AG08396 (cell line): ENCODE data around the gene POLR2J.
"Not testable (repeated sequence)": the region's sequence is repeated elsewhere in the genome, so short reads cannot be mapped to it uniquely, and the experiment has no call there.

Experiments
- DNase-seq: peaks from one replicate; pipeline ENCODE4 v3.0.0; 2012; ENCODE audit warnings: low spot score, mixed read lengths

POLR2J gene

DNA sequence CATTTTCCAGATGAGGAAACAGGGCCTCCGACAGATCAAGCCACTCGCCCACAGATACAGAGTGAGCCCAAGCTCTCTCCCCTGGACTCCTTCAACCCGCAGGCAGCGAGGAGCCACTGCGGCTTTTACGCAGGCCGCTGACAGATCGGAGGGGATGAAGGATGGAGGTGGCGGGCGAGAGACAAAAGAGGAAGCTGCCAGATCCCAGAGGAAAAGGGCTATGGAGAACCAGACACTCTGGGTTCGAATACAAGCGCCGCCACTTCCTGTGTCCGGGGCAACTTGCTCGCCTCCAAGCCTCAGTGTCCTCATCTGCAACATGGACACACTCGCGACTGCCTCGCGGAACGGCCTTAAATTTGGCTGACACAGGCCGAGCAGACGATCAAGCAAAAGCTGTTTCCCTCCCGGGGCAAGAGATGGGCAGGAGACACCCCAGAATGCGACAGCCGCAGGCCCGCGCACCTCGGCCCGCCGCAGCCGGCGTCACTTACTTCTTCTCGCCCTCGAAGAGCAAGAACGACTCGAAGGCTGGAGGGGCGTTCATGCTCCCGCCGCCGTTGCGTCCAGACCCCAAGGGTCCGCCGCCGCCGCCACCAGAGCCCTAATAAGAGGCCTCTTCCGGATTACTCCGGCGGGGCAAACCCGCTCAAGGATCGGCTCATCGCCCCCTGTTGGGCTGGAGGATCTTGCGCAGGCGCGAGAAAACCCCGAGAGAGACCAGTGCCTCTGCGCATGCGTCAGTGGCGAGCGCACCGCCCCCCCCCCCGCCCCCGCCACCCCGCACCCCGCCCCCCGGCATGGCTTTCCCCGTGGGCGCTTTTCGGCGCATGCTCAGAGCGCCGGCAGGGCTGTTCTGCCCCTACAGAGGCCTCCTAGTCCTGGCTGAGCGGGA lies at the start of gene POLR2J:
POLR2J (minus strand) TSS at position 609 of the 895 bp plus-strand sequence; CDS start at position 547, 62 bp downstream.
- DNase-seq, result not testable (repeated sequence)

DNA sequence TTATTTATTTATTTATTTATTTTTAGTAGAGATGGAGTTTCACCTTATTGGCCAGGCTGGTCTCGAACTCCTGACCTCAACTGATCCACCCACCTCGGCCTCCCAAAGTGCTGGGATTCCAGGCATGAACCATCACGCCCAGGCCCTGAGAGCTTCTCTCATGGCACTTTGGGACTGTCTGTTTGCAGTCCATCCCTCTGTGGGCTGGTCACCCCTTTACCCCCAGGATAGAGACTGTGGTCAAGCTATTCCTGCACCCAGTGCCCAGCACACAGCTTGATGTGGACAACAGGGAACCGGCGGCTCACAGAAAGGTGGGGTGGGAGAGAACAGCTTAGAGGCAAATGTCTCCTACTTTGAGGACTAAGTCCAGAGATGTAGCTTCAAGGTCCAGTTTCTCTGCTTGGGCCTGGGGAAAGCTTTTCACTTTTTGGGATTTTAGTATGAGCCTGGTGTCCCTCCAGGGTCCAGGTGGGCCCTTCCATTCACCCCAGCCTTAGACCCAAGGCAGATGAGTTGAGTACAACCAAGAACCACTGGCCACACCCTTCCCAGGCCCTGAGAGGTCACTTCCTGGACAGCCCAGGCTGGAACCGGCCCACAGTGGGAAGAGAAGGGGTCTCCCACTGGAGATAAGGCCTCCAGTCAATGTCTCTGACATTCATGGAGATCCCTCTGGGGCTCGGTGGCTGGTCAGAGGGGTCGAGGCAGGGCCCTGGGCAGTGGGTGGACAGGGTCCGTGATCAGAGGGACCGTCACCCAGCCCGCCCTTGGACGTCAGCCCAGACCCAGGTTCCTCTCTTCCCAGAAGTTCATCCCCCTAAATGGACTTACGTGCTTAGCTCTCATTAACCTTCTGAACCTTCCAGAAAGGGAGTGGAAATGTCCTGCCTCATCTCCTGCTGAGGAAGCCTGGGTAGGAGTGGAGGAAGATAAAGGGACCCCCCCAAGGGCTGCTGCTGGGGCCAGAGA lies 49.4 kb upstream of the POLR2J start:
- DNase-seq, result not testable (repeated sequence)

DNA sequence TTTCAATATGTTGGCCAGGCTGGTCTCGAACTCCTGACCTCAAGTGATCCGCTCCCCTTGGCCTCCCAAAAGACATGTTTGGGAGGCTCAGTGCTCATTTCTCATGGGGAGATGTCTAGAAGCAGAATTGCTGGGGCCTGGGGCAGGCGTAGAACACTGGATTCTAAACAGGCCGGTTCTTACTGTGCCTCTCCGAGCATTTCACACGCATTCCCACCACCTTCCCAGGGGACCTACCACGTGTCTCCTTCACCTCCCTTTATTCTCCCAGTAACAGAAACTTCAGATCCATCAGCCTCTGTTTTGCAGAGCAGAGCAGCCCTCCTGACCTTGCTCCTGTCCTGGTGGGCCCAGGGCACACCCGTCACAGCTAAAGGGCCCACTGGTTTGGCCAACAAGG lies 48.5 kb upstream of the POLR2J start:
- DNase-seq, result not testable (repeated sequence)

DNA sequence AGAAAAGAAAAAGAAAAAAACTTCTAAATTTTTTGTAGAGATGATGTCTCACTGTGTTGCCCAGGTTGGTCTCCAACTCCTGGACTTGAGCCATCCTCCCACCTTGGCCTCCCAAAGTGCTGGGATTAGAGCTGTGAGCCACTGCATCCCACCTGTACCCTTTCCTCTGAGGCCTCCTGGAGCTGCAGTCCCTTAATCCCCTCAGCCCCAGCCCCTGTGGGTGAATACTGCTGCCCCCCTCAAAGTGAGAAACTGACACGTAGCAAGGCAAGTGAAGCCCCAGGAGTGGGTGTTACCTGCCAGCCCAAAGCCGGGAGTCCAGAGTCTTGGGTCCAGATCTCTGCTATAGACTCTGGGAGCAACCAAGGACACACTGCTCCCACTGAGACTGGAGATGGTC lies 46.1 kb upstream of the POLR2J start:
- not testable (repeated sequence) for DNase-seq

DNA sequence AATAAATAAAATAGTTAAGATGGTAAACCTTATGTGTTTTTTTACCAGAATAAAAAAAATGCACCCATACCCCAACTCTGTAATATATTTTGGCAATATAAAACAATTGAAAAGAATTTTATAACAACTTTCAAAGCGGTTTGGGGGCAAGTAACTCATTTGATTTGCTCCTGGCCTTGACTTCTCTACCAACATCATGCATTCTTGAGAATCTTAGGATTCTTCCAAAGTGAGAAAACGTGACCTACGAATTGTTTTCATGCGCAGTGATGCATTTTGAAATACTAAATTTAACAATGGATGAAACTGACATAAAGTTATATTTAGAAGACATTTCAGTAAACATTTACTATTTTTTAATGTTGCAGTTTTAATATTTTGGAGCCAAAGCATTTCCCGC lies 42.1 kb upstream of the POLR2J start:
- not testable (repeated sequence) for DNase-seq

DNA sequence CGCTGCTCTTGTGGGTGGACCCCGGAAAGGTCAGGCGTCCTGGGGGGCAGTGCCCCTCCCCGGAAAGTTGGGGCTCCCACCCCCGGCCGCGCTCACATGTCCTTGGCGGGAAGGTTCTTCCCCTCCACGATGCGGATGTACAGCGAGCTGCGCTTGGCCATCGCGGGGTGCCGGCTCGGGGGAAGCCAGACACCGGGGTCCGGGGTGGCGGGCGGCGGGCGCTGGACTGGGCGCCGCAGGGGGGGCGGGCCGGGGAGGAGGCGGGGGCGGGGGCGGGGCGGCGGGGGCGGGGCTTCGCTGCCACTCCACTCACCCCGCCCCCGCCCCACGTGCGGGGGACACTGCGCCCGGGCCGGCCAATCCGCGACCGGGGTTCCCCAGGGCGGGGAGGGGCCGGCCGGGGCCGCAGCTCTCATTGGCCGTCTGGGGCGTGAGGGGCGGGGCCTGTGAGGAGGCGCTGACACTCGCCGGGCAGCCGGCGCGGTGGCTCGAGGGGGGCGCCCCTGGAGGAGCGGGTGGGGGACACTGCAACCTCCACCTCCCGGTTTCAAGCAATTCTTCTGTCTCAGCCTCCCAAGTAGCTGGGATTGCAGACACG lies 38.9 kb upstream of the POLR2J start, which contains the start of gene RASA4B:
RASA4B (minus strand) TSS at position 228 of the 598 bp plus-strand sequence; CDS start at position 161, 67 bp downstream.
- not testable (repeated sequence) for DNase-seq

DNA sequence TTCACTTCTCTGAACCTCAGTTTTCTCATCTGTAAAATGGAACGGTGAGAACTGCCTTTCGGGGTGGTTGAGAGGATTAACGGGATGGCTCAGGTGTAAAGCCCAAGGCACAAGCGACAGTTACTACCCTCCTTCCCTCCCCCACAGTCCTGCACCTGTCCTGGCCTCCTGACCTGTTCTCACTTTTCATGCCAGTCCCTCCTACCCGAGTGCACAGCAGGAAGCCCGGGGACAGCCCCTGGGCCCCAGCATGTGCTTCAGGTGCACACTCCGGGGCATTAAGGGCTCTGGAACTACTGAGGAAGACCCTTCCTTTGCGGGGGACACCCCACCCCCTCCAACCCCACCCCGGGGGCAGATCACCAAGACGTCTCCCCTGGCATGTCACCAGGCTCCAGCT lies 38.2 kb upstream of the POLR2J start:
- not testable (repeated sequence) for DNase-seq

DNA sequence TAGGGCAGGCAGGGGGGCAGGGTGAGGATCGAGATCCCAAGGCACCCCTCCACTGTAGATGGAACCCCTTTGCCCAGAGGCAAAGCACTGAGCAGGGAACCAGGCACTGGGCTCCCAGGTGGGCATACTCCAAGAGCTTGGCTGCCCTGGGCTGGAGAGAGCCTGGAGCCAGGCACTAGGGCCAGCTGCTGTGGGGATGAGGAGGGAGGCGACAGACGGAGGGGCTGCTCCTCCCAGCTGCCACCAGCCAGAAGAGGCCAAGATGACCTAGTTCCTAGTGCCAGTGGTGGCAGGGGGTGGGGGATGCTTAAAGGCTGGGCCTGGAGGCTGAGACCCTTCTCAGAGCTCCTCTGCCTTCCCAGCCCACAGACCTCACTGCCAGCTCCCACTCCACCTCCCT lies 37.2 kb upstream of the POLR2J start:
- DNase-seq, result not testable (repeated sequence)

DNA sequence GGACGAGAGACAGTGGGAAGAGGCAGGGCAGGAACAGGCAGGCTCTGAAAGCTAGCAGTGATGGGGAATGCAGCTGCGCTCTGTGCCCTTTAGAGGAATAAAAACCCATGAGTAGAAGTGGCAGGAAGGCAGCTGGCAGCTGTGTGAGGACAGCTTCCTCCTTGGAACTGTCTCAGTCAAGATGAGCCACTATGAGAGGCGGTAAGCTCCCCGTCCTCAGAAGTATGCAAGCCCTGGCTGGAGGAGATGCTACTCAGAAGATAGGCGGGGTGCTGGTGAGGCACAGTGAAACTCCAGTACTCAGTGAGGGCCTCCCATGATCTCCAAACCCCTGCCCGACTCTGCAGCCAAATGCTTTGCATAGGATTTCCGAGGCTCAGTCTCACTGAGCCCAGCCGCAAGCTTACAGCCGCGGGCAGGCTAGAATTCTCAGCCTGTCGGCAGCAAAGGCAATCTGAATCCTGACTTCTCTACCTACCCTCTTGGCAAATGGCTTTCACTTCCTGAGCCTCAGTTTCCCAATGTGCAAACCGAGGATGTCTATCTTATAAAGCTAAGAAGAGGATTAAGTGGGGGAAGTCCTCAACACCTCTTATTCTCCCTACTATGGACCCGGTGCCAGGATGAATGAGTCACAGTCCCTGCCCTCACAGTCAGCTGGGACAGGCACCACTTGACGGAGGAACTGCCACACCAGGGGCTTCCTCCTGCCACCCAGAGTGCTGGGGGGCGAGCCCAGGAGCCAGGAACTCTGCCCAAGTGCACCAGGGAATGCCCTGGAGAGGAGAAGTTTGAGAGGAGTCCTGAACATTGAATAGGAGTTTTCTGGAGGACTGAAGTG lies 36.4 kb upstream of the POLR2J start:
- DNase-seq, result not testable (repeated sequence)

DNA sequence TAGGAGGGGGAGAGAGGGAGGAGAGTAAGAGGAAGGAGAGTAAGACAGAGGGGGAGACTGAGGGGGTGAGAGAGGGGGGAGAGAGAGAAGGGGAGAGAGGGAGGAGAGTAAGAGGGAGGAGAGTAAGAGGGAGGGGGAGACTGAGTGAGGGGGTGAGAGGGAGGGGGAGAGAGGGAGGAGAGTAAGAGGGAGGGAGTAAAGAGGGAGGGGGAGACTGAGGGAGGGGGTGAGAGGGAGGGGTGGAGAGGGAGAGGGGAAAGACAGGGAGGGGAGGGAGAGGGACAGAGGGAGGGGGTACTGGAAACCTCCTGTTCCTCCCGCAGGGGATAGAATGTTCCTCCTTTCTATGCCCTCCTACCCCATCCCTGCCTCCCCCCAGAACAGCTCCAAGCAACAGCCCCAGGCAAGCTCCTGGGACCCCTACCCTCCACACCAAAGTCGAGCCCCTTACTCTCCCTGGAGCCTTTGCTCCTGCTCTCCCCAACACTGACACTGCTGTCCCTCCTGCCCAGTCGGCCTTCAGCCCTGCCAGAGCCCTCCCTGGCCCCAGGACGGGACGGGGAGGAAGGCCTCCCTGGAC lies 34.0 kb upstream of the POLR2J start:
- not testable (repeated sequence) for DNase-seq

DNA sequence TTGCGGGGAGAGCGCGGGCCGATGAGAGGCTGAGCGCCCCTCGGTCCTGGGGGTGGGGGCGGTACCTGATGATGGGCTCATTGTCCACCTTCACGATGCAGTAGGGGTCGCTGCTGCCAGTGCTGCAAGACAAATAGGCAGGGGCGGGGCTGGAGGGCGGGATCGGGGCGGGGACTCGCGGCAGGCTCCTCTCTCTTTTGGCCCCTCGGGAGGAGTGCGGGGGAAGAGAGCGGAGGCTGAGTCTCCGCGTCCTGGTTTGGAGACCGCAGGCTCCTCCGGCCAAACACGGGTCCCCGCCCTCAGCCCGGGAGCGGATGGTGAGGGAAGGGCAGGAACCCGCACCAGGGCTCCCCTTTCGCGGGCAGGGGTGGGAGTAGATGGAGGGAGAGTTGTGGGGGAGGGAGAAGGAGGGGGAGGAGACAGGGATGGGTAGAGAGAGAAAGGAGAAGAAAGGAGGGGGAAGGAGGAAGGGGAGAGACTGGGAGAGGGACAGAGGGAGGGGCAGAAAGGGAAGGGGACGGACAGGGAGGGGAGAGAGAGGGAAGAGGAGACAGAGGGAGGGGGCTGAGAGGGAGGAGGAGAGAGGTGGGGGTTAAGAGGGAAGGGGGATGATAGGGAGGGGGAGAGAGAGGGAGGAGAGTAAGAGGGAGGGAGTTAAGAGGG lies 33.3 kb upstream of the POLR2J start:
- DNase-seq, result not testable (repeated sequence)

DNA sequence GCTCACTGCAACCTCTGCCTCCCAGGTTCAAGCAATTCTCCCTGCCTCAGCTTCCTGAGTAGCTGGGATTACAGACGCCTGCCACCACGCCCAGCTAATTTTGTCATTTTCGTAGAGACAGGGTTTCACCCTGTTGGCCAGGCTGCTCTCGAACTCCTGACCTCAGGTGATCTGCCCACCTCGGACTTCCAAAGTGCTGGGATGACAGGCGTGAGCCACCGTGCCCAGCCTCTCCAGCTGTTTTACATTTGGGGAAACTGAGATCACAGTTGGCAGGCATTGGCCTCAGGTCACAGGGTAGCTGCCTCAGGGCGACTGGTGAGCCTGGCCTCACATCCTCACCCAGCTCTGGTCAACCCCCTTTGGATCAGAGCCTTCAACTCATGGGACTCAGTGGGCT lies 31.9 kb upstream of the POLR2J start:
- DNase-seq, result not testable (repeated sequence)

DNA sequence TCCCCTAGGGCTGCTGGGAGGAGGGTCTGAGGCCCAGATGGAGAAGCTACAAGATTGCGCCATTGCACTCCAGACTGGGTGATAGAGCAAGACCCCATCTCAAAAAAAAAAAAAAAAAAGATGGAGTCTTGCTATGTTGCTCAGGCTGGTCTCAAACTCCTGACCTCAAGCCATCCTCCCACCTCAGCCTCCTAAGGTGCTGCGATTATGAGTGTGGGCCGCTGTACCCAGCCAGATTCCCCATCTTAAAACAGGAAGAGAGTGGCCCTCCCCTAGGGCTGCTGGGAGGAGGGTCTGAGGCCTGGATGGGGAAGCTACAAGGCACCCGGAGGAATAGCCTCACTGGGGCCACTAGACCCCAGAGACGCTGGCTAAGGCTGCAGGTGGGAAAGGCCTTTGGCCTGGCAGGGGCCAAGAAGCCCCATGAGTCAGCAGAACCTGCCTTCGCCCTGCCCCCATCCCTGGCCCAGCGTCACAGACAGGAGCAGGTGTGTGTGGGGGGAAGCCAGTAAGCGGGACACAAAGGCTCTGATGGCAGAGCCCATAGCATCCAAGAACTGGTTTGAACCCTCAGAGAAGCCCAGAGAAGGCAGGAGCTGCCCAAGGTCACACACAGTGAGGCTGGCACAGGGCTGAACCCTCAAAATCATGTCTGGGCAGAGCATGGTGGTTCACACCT lies 28.8 kb upstream of the POLR2J start:
- not testable (repeated sequence) for DNase-seq

DNA sequence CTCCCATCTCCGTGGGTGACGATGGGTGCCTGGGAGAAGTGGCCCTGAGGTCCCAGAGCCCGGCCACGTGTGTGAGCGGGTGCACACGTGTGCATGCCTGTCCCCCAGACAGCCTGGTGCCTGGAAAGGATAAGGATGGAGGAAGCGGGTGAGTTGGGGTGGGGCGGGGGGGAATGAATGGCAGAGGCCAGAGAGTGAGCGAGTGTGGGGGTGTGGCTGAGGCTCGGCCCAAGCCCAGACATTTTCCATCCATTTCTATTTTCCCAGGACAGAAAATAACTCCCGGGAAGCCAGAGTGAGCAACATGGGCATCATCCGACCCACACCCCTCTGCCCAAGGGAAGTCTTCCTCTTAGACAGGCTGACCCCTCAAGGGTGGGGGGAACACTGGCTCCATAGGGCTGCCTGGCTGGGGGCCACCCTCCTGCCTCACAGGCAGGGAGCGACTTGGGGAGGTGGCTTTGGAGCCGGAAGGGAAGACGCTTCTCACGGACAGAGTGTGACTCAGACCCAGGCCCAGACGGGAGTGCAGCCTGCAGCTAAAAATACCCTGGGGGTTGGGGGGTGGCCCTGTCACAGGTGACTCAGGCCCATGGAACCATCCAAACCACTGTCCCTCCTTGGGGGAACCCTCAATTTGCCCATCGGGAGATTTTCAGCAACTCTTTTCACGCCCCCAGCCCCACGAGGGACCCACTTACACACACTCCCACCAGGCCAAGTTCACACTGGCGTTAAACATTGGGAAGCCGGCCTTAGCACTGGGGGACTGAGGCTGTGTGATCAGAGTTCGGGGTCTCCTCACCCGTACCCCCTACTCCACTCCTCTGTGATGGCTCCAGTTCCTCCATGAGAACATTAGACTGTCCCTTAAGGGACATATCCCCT lies 26.8 kb upstream of the POLR2J start:
- DNase-seq, result not testable (repeated sequence)

DNA sequence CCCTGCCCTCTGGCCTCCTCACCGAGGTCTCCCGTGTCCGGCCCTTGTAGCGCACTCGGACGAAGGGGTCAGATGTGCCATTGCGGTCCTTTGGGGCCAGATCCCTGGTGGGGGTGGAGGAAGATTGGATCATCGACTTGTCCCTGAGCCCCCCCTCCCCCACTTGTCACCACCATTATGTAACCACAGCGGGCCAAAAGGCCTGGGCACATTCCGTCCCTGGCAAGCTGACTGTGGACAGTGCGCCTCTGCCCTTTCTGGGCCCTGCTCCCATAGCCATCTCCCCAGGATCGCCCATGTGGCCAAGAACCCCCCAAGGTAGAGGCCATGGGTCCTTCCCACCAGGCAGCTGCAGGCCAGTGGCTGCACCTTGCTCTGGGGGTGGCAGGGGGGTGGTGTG lies 24.4 kb upstream of the POLR2J start:
- not testable (repeated sequence) for DNase-seq

DNA sequence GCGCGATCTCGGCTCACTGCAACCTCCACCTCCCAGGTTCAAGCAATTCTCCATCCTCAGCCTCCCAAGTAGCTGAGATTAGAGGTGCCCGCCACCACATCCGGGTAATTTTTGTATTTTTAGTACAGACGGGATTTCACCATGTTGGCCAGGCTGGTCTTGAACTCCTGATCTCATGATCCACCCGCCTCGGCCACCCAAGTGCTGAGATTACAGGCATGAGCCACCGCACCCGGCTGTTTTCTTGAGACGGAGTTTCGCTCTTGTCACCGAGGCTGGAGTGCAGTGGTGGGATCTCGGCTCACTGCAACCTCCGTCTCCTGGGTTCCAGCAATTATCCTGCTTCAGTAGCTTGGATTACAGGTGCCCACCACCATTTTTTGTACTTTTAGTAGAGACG lies 19.6 kb upstream of the POLR2J start:
- DNase-seq, result not testable (repeated sequence)

DNA sequence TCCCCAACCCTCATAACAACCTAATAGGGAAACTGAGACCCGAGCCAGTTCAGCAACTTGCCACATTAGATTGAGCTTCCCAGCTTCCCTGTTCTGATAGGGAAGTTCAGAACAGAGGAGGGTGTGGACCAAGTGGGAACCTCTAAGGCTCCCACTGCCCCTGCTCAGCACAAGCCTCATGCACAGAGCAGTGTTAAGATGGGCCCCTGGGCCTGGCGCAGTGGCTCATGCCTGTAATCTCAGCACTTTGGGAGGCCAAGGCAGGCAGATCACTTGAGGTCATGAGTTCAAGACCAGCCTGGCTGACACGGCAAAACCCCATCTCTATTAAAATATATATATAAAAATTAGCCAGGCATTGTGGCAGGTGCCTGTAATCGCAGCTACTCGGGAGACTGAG lies 18.6 kb upstream of the POLR2J start:
- DNase-seq, result not testable (repeated sequence)

DNA sequence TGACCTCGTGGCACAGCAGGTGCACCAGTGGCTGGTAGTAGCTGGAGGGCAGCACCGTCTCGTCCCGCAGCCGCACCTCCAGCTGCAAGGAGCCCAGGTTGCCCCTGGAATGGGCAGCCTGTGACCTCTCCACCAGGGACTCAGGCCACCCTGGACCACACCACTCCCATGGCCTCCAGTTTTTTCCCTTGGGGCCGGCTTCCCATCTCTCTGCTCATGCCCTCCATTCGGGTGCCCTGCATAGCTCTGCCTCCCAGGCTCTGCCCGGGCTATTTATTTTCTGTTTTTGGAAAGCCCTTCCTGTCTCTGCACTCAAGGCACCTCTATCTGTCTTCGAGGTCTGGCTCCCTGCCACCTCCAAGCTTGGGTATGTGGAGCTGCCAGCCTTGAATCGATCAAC lies 18.1 kb upstream of the POLR2J start:
- DNase-seq, result not testable (repeated sequence)
